HepG2 (cell line): ENCODE measurements around the gene RNPS1. TPM values are rescaled to one million over a fixed set of nuclear protein-coding genes. Genes with fewer than 3 reads are reported as not detected.
A peak's percentile ranks its signal among the peaks of the same experiment; 100 is the strongest.

Source experiments
- BCLAF1 ChIP-seq: fragments of 450-650 bp; IDR thresholded peaks from 2 replicates; pipeline ENCODE4 v1.6.1; 2017; ENCODE audit warnings: mild to moderate bottlenecking
- FOXA3 ChIP-seq: IDR thresholded peaks from 2 replicates; pipeline ENCODE4 v1.6.1; 2016; ENCODE audit warnings: missing genetic modification reagents, missing compliant biosample characterization
- KDM2A ChIP-seq: sonication (generic); formaldehyde crosslinking; IDR thresholded peaks from 2 replicates; pipeline ENCODE4 v1.4.0; 2020; ENCODE audit warnings: low read depth, missing genetic modification reagents, borderline replicate concordance
- MIXL1 ChIP-seq: IDR thresholded peaks from 2 replicates; pipeline ENCODE4 v1.6.1; 2016
- MYPOP ChIP-seq: sonication (generic); formaldehyde crosslinking; IDR thresholded peaks from 2 replicates; pipeline ENCODE4 v1.8.1; 2023; ENCODE audit warnings: mild to moderate bottlenecking, moderate library complexity, missing genetic modification reagents
- NFAT5 ChIP-seq: sonication (generic); formaldehyde crosslinking; IDR thresholded peaks from 2 replicates; pipeline ENCODE4 v1.4.0; 2020; ENCODE audit warnings: missing genetic modification reagents
- THYN1 ChIP-seq: sonication (generic); formaldehyde crosslinking; IDR thresholded peaks from 2 replicates; pipeline ENCODE4 v1.8.1; 2023; ENCODE audit warnings: low read depth, mild to moderate bottlenecking, moderate library complexity, missing genetic modification reagents, borderline replicate concordance
- ZBTB7B ChIP-seq: sonication (generic); formaldehyde crosslinking; IDR thresholded peaks from 2 replicates; pipeline ENCODE4 v1.4.0; 2020; ENCODE audit warnings: missing genetic modification reagents
- ZNF615 ChIP-seq: sonication (generic); formaldehyde crosslinking; IDR thresholded peaks from 2 replicates; pipeline ENCODE4 v1.5.0; 2020; ENCODE audit warnings: mild to moderate bottlenecking, missing genetic modification reagents, borderline replicate concordance
- polyA plus RNA-seq, 8 experiments: library from polyadenylated mRNA; depleted of rRNA in 3 of 8; stranded (reverse) in 7 of 8; unstranded in 1 of 8; fragments of >200 nt; fragmentation: Illumina TruSeq in 4 of 8; extraction: Trizol in 4 of 8; gene quantifications; 2 replicates each; pipeline versions ENCODE4 v1.2.1 to v1.2.3, GENCODE V29; 2011 to 2016; ENCODE audit warnings: low read depth in 4 of 8, missing spikeins in 1 of 8, mixed read lengths in 1 of 8; ENCODE audit not compliant: insufficient read depth in 1 of 8
- total RNA-seq, 5 experiments: library from RNA; depleted of rRNA; stranded (reverse); fragments of >200 nt; fragmentation: Illumina TruSeq; extraction: Trizol; gene quantifications; 2 replicates each; pipeline ENCODE4 v1.2.3, GENCODE V29; 2016; ENCODE audit warnings: low read depth in 1 of 5
- TF ChIP-seq, protein P1 (sequence below): IDR thresholded peaks from 2 replicates; pipeline ENCODE4 v1.6.1; 2016; ENCODE audit warnings: low read depth, missing genetic modification reagents, missing compliant biosample characterization
- TF ChIP-seq, protein P2 (sequence below): sonication (generic); formaldehyde crosslinking; conservative IDR thresholded peaks from 2 replicates; pipeline ENCODE4 v1.8.0; 2022; ENCODE audit warnings: mild to moderate bottlenecking, moderate library complexity, missing genetic modification reagents

Gene RNPS1
- total and polyA plus RNA-seq, 2 of the 13 experiments (the other 11 are each of a cell fraction or from before 2014, with no cell fraction given): 126 to 133 TPM

DNA sequence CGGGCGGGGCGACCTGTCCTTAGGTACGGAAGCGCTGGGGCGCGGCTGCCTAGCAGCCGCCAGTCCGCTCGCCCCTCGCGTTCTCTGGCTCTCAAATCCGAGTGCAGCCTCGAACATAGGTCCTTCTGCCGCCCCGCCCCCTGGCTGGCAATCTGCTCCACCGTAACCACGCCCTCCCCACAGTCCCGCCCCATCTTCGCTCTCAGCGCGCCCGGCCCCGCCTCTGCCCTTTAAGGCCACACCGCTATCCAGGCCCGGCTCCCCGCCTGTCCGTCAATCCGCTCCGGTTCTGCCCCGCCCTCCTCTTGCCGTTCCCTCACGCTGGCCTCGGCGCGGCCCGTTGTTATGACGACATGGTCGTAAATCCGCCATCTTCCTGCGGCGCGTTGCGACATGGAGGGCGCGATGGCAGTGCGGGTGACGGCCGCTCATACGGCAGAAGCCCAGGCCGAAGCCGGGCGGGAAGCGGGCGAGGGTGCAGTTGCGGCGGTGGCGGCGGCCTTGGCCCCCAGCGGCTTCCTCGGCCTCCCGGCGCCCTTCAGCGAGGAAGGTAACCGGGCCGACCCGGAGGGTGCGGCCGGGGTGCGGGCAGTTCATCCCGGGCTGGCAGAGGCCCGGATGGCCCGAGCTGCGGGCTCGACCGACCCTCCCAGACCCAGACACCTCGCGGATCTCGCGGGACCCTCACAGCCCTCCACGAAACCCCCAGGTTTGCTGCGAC, 44.5 kb downstream of the RNPS1 start, which contains the start of gene E4F1 (continued):
- TF ChIP-seq NFAT5: peak; percentile 71; the same call in 1 of the 2 replicates
- TF ChIP-seq THYN1 (CRISPR knock-in tag): no peak
- TF ChIP-seq, protein P1, sequence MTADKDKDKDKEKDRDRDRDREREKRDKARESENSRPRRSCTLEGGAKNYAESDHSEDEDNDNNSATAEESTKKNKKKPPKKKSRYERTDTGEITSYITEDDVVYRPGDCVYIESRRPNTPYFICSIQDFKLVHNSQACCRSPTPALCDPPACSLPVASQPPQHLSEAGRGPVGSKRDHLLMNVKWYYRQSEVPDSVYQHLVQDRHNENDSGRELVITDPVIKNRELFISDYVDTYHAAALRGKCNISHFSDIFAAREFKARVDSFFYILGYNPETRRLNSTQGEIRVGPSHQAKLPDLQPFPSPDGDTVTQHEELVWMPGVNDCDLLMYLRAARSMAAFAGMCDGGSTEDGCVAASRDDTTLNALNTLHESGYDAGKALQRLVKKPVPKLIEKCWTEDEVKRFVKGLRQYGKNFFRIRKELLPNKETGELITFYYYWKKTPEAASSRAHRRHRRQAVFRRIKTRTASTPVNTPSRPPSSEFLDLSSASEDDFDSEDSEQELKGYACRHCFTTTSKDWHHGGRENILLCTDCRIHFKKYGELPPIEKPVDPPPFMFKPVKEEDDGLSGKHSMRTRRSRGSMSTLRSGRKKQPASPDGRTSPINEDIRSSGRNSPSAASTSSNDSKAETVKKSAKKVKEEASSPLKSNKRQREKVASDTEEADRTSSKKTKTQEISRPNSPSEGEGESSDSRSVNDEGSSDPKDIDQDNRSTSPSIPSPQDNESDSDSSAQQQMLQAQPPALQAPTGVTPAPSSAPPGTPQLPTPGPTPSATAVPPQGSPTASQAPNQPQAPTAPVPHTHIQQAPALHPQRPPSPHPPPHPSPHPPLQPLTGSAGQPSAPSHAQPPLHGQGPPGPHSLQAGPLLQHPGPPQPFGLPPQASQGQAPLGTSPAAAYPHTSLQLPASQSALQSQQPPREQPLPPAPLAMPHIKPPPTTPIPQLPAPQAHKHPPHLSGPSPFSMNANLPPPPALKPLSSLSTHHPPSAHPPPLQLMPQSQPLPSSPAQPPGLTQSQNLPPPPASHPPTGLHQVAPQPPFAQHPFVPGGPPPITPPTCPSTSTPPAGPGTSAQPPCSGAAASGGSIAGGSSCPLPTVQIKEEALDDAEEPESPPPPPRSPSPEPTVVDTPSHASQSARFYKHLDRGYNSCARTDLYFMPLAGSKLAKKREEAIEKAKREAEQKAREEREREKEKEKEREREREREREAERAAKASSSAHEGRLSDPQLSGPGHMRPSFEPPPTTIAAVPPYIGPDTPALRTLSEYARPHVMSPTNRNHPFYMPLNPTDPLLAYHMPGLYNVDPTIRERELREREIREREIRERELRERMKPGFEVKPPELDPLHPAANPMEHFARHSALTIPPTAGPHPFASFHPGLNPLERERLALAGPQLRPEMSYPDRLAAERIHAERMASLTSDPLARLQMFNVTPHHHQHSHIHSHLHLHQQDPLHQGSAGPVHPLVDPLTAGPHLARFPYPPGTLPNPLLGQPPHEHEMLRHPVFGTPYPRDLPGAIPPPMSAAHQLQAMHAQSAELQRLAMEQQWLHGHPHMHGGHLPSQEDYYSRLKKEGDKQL (CRISPR knock-in tag): 0 out of 2 replicates have a peak, but pooled peaks have one; percentile 24
- peak; percentile 68 for TF ChIP-seq FOXA3 (CRISPR knock-in tag)
- TF ChIP-seq ZNF615 (CRISPR knock-in tag): no peak
- TF ChIP-seq, protein P2, sequence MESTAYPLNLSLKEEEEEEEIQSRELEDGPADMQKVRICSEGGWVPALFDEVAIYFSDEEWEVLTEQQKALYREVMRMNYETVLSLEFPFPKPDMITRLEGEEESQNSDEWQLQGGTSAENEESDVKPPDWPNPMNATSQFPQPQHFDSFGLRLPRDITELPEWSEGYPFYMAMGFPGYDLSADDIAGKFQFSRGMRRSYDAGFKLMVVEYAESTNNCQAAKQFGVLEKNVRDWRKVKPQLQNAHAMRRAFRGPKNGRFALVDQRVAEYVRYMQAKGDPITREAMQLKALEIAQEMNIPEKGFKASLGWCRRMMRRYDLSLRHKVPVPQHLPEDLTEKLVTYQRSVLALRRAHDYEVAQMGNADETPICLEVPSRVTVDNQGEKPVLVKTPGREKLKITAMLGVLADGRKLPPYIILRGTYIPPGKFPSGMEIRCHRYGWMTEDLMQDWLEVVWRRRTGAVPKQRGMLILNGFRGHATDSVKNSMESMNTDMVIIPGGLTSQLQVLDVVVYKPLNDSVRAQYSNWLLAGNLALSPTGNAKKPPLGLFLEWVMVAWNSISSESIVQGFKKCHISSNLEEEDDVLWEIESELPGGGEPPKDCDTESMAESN (CRISPR knock-in tag): peak; percentile 96
- peak; percentile 95 for TF ChIP-seq KDM2A
- no peak for TF ChIP-seq ZBTB7B
- TF ChIP-seq MIXL1 (CRISPR knock-in tag): peak; percentile 39; the same call in 1 of the 2 replicates
- TF ChIP-seq BCLAF1: no peak
- TF ChIP-seq MYPOP (CRISPR knock-in tag): peak; percentile 70; the same call in 1 of the 2 replicates
